Stimulated activated CD8-positive, alpha-beta memory T cell treated with anti-CD3 and anti-CD28 coated beads, Interleukin-4, amount 100 ng/mL, for 24 hours (primary cell): ENCODE measurements around the gene CYP21A2.
"Not testable (repeated sequence)": the region's sequence is repeated elsewhere in the genome, so short reads cannot be mapped to it uniquely, and the experiment has no call there.

ENCODE experiments used
- DNase-seq: peaks from one replicate; pipeline ENCODE4 v3.0.0-alpha.2; 2020; ENCODE audit warnings: low read depth

Gene CYP21A2

GRCh38 chr6:32037598-32038524 is at the start of gene CYP21A2:
TSS of gene CYP21A2 (plus strand) at chr6:32038415. CDS start at chr6:32038423, 8 bp downstream.
- not testable (repeated sequence) for DNase-seq

GRCh38 chr6:31989363-31989762 is 48.9 kb upstream of the CYP21A2 start:
- DNase-seq = not testable (repeated sequence)

GRCh38 chr6:31994421-31994820 is 43.8 kb upstream of the CYP21A2 start:
- not testable (repeated sequence) for DNase-seq

- not testable (repeated sequence) for DNase-seq
Measured at GRCh38 chr6:31996385-31996784, 41.8 kb upstream of the CYP21A2 start.

- DNase-seq = not testable (repeated sequence)
Measured at GRCh38 chr6:32002546-32003268, 35.5 kb upstream of the CYP21A2 start.

- not testable (repeated sequence) for DNase-seq
Measured at GRCh38 chr6:32003301-32003700, 34.9 kb upstream of the CYP21A2 start.

- DNase-seq = not testable (repeated sequence)
Measured at GRCh38 chr6:32004393-32004792, 33.8 kb upstream of the CYP21A2 start.

- not testable (repeated sequence) for DNase-seq
Measured at GRCh38 chr6:32004864-32005537, 33.2 kb upstream of the CYP21A2 start.

GRCh38 chr6:32005538-32005880 is 32.7 kb upstream of the CYP21A2 start:
- DNase-seq = not testable (repeated sequence)

GRCh38 chr6:32005991-32006529 is 32.2 kb upstream of the CYP21A2 start:
- DNase-seq = not testable (repeated sequence)

GRCh38 chr6:32007086-32007485 is 31.1 kb upstream of the CYP21A2 start:
- not testable (repeated sequence) for DNase-seq

- DNase-seq = not testable (repeated sequence)
Measured at GRCh38 chr6:32008037-32008436, 30.2 kb upstream of the CYP21A2 start.

GRCh38 chr6:32008616-32009015 is 29.6 kb upstream of the CYP21A2 start:
- DNase-seq = not testable (repeated sequence)

GRCh38 chr6:32009537-32009936 is 28.7 kb upstream of the CYP21A2 start:
- DNase-seq = not testable (repeated sequence)

GRCh38 chr6:32010856-32011530 is 27.2 kb upstream of the CYP21A2 start:
- DNase-seq = not testable (repeated sequence)

GRCh38 chr6:32012941-32013617 is 25.1 kb upstream of the CYP21A2 start:
- not testable (repeated sequence) for DNase-seq

GRCh38 chr6:32013738-32014137 is 24.5 kb upstream of the CYP21A2 start:
- DNase-seq = not testable (repeated sequence)

- not testable (repeated sequence) for DNase-seq
Measured at GRCh38 chr6:32014547-32014946, 23.7 kb upstream of the CYP21A2 start, which contains the start of gene C4B. TSS of gene C4B (plus strand) at chr6:32014795. CDS start at chr6:32014846, 51 bp downstream.

GRCh38 chr6:32022100-32022499 is 16.1 kb upstream of the CYP21A2 start:
- DNase-seq = not testable (repeated sequence)

- DNase-seq = not testable (repeated sequence)
Measured at GRCh38 chr6:32028631-32029030, 9.6 kb upstream of the CYP21A2 start.

- not testable (repeated sequence) for DNase-seq
Measured at GRCh38 chr6:32029553-32029952, 8.7 kb upstream of the CYP21A2 start.
